HCT116 (cell line): Measurements from ENCODE around the gene CHID1. TPM values are rescaled to one million over a fixed set of nuclear protein-coding genes. Genes with fewer than 3 reads are reported as not detected.

ENCODE experiments used
- ATAC-seq: fragments of 200-7000 bp; cut with Tn5 transposase; 2 replicates; pipeline ENCODE4 v1.9.1; 2020; ENCODE audit warnings: mild to moderate bottlenecking, moderate library complexity
- BruUV-seq: library from RNA; stranded (reverse); fragments of 400-500 nt; replicated peaks from 2 replicates; lab custom pipeline; 2021; lab: Mats Ljungman, UMichigan
- CTCF ChIA-PET: fragments of 300-600 bp; sonication (Branson Sonifier 250); formaldehyde crosslinking; loops from one replicate; lab custom pipeline; 2021; ENCODE audit warnings: antibody characterized with exemption; lab: Charles Lee
- POLR2A ChIA-PET: fragments of 300-600, 350-600 bp; sonication (Branson Sonifier 250); formaldehyde crosslinking; loops from one replicate; lab custom pipeline; 2021; ENCODE audit warnings: antibody characterized with exemption; lab: Charles Lee
- RAD21 ChIA-PET, 2 experiments: fragments of 300-600 bp; sonication (Branson Sonifier 250); formaldehyde crosslinking; loops; one replicate each; lab custom pipeline; 2023; ENCODE audit warnings: low total read pairs in 2 of 2; ENCODE audit not compliant: uncharacterized antibody in 2 of 2, unreplicated experiment in 2 of 2, low non-redundant PET in 1 of 2; lab: Charles Lee
- DNase-seq: peaks from one replicate; pipeline ENCODE4 v3.0.0-alpha.2; 2010; ENCODE audit warnings: low read depth, low spot score
- H2AFZ ChIP-seq: fragments of 200-600 bp; shearing (Covaris generic), sonication (generic); 2 replicates; pipeline ENCODE4 v1.6.1; 2017; ENCODE audit warnings: low read depth, mixed run types, mixed read lengths, antibody characterized with exemption, low read length; ENCODE audit not compliant: poor library complexity, severe bottlenecking
- H3K27ac ChIP-seq: 2 replicates; pipeline ENCODE4 v1.5.1; 2012; ENCODE audit warnings: low read depth, low read length
- H3K27me3 ChIP-seq: fragments of 200-600 bp; sonication (generic); 2 replicates; pipeline ENCODE4 v1.6.1; 2016; ENCODE audit warnings: mixed run types, low read length, mixed read lengths; ENCODE audit not compliant: insufficient read depth
- H3K36me3 ChIP-seq, 2 experiments: fragments of 200-500 bp in 1 of 2; fragments of 200-600 bp in 1 of 2; sonication (Bioruptor generic) in 1 of 2; sonication (generic) in 1 of 2; 2 replicates each; pipeline versions ENCODE4 v1.5.1 to v1.6.1; 2014 to 2016; ENCODE audit warnings: low read length in 2 of 2, inconsistent platforms in 1 of 2, mixed read lengths in 1 of 2, mixed run types in 1 of 2; ENCODE audit not compliant: insufficient read depth in 2 of 2, control insufficient read depth in 1 of 2
- H3K4me1 ChIP-seq, 2 experiments: fragments of 200-600 bp in 1 of 2; sonication (generic) in 1 of 2; 2 replicates each; pipeline versions ENCODE4 v1.5.1 to v1.6.1; 2012 to 2017; ENCODE audit warnings: low read length in 2 of 2, inconsistent platforms in 1 of 2, mild to moderate bottlenecking in 1 of 2, mixed read lengths in 1 of 2, mixed run types in 1 of 2, moderate library complexity in 1 of 2; ENCODE audit not compliant: insufficient read depth in 2 of 2, control insufficient read depth in 1 of 2
- H3K4me2 ChIP-seq: fragments of 200-600 bp; sonication (generic); 2 replicates; pipeline ENCODE4 v1.6.1; 2017; ENCODE audit warnings: mixed run types, low read length, mixed read lengths
- H3K4me3 ChIP-seq, 2 experiments: fragments of 200-600 bp in 1 of 2; sonication (generic) in 1 of 2; replicated peaks in 1 of 2; 2 replicates each; pipeline ENCODE4 v1.5.1; 2011 to 2016; ENCODE audit warnings: low read length in 2 of 2, control low read depth in 1 of 2, low read depth in 1 of 2, mild to moderate bottlenecking in 1 of 2, mixed read lengths in 1 of 2, mixed run types in 1 of 2
- H3K79me2 ChIP-seq: fragments of 200-600 bp; sonication (generic); 2 replicates; pipeline ENCODE4 v1.6.1; 2017; ENCODE audit warnings: mild to moderate bottlenecking, mixed run types, low read length, moderate library complexity, mixed read lengths; ENCODE audit not compliant: insufficient read depth
- H3K9ac ChIP-seq: fragments of 200-600 bp; sonication (generic); 2 replicates; pipeline ENCODE4 v1.6.1; 2016; ENCODE audit warnings: low read length, mixed read lengths
- H3K9me2 ChIP-seq: fragments of 200-600 bp; sonication (generic), shearing (Covaris generic); 2 replicates; pipeline ENCODE4 v1.6.1; 2017; ENCODE audit warnings: mixed run types, mild to moderate bottlenecking, moderate library complexity; ENCODE audit not compliant: insufficient read depth
- H3K9me3 ChIP-seq, 2 experiments: fragments of 200-500 bp in 1 of 2; fragments of 200-600 bp in 1 of 2; sonication (Bioruptor generic) in 1 of 2; sonication (generic) in 1 of 2; 2 replicates each; pipeline ENCODE4 v1.6.1; 2014 to 2017; ENCODE audit warnings: low read length in 2 of 2, mixed read lengths in 2 of 2, inconsistent platforms in 1 of 2, low read depth in 1 of 2, mild to moderate bottlenecking in 1 of 2, mixed run types in 1 of 2, moderate library complexity in 1 of 2; ENCODE audit not compliant: control insufficient read depth in 1 of 2, insufficient read depth in 1 of 2
- H4K20me1 ChIP-seq: fragments of 200-600 bp; sonication (generic), shearing (Covaris generic); 2 replicates; pipeline ENCODE4 v1.6.1; 2017; ENCODE audit warnings: mixed run types, mild to moderate bottlenecking, moderate library complexity; ENCODE audit not compliant: insufficient read depth
- CBX3 ChIP-seq: IDR thresholded peaks from 2 replicates; pipeline ENCODE4 v1.6.1; 2012; ENCODE audit warnings: low read depth
- CTCF ChIP-seq, 3 experiments: fragments of 200-600 bp in 1 of 3; sonication (generic) in 1 of 3; IDR thresholded peaks in 2 of 3; conservative IDR thresholded peaks in 1 of 3; 2 replicates each; pipeline ENCODE4 v1.5.1; 2012 to 2017; ENCODE audit warnings: low read depth in 2 of 3, low read length in 2 of 3, antibody characterized with exemption in 1 of 3, borderline replicate concordance in 1 of 3, control low read depth in 1 of 3, mild to moderate bottlenecking in 1 of 3, mixed read lengths in 1 of 3, mixed run types in 1 of 3, moderate library complexity in 1 of 3; ENCODE audit not compliant: insufficient read depth in 1 of 3
- ELF1 ChIP-seq: IDR thresholded peaks from 2 replicates; pipeline ENCODE4 v1.6.1; 2012; ENCODE audit warnings: low read depth, borderline replicate concordance
- EZH2phosphoT487 ChIP-seq: fragments of 200-600 bp; IDR thresholded peaks from 2 replicates; pipeline ENCODE4 v1.6.1; 2018; ENCODE audit warnings: antibody characterized with exemption, borderline replicate concordance
- FOSL1 ChIP-seq: IDR thresholded peaks from 2 replicates; pipeline ENCODE4 v1.6.1; 2012; ENCODE audit warnings: low read depth
- POLR2A ChIP-seq: IDR thresholded peaks from 2 replicates; pipeline ENCODE4 v1.7.0; 2011; ENCODE audit warnings: borderline replicate concordance; ENCODE audit not compliant: insufficient read depth, insufficient read length; ENCODE audit errors: extremely low read depth
- POLR2AphosphoS5 ChIP-seq: IDR thresholded peaks from 2 replicates; pipeline ENCODE4 v1.6.1; 2011; ENCODE audit warnings: mild to moderate bottlenecking, low read depth, low read length, moderate library complexity
- RAD21 ChIP-seq: IDR thresholded peaks from 2 replicates; pipeline ENCODE4 v1.6.1; 2012; ENCODE audit warnings: low read depth, mild to moderate bottlenecking
- REST ChIP-seq: IDR thresholded peaks from 2 replicates; pipeline ENCODE4 v1.6.1; 2012; ENCODE audit warnings: low read depth
- SIN3A ChIP-seq: IDR thresholded peaks from 2 replicates; pipeline ENCODE4 v1.6.1; 2012; ENCODE audit warnings: low read depth
- intact Hi-C: fragments of 100-400 bp; cut with micrococcal nuclease; formaldehyde crosslinking; loops from 2 replicates; pipeline ENCODE4 v1.10.0; 2022
- total RNA-seq: library from RNA; stranded (reverse); gene quantifications from one replicate; pipeline ENCODE4 v1.2.1, GENCODE V29; 2021; ENCODE audit not compliant: unreplicated experiment

The CHID1 gene
- total RNA-seq, 1 experiment from 2014 or later: 102 TPM

GRCh38 chr11:895331-896110, 15.1 kb downstream of the CHID1 start:
- no peaks in the 10 kb centered on the region for H4K20me1 ChIP-seq
- no peak overlapping the region for H2AFZ ChIP-seq
- RAD21 ChIA-PET: no interaction called here
- H3K9me2 ChIP-seq: no peaks in the 10 kb centered on the region
- DNase-seq (no peak), ATAC-seq (no peak)
- BruUV-seq: no TSS peak
- TF ChIP-seq SIN3A: no peak
- no peak for TF ChIP-seq POLR2AphosphoS5
- TF ChIP-seq CBX3: no peak
- no peak for TF ChIP-seq POLR2A
- TF ChIP-seq EZH2phosphoT487: no peak
- no peak for TF ChIP-seq FOSL1
- H3K79me2 ChIP-seq: no peaks in the 10 kb centered on the region
- H3K9me3 ChIP-seq: no peaks in the 10 kb centered on the region
- no peaks in the 10 kb centered on the region for H3K27me3 ChIP-seq
- intact Hi-C loops: no loop called here
- H3K4me3 ChIP-seq: no peak overlapping the region
- no peak overlapping the region; the same call in 1 of the 2 replicates for H3K27ac ChIP-seq
- CTCF ChIA-PET: no interaction called here
- peaks cover 4 to 5% of the 10 kb centered on the region in 2 experiments; a peak in 2 of 4 replicates for H3K36me3 ChIP-seq
- POLR2A ChIA-PET: no interaction called here
- H3K9ac ChIP-seq: no peak overlapping the region
- no peak overlapping the region for H3K4me2 ChIP-seq
- H3K4me1 ChIP-seq: peaks cover 5 to 7% of the 10 kb centered on the region in 2 experiments; a peak in 3 of 4 replicates

GRCh38 chr11:894575-895201, 15.9 kb downstream of the CHID1 start:
- Histone ChIP-seq H3K4me1 (peaks cover 5 to 7% of the 10 kb centered on the region in 2 experiments; a peak in 3 of 4 replicates), H3K9ac (no peak overlapping the region), H3K4me2 (no peak overlapping the region), H3K9me2 (no peaks in the 10 kb centered on the region), H3K79me2 (no peaks in the 10 kb centered on the region), H3K36me3 (peaks cover 0 to 4% of the 10 kb centered on the region in 2 experiments; a peak in 1 of 4 replicates), H3K4me3 (no peak overlapping the region), H4K20me1 (no peaks in the 10 kb centered on the region), H3K27ac (no peak overlapping the region; the same call in 1 of the 2 replicates), H3K27me3 (no peaks in the 10 kb centered on the region), H3K9me3 (no peaks in the 10 kb centered on the region), H2AFZ (no peak overlapping the region)
- DNase-seq: no peak
- ChIA-PET POLR2A (no interaction called here), RAD21 (no interaction called here), CTCF (interaction anchor here (0.7 kb wide), 1 partner anchor 28 kb away, joined by 4 read pairs; no protein-coding TSS in a partner anchor)
- intact Hi-C loops: no loop called here
- BruUV-seq: no TSS peak
- ATAC-seq: peak; percentile 47
- TF ChIP-seq CTCF (IDR thresholded peaks at IDR 0.05 in 2 of 3, conservative IDR thresholded peaks at IDR 0.05 in 1 of 3; ENCODE audit: borderline replicate concordance in 1 of 3, insufficient read depth in 1 of 3, low read depth in 2 of 3, low read length in 2 of 3): 0 out of 6 replicates have a peak, but pooled peaks of 1 of the 3 experiments have one; percentile 23
- TF ChIP-seq CBX3: no peak
- TF ChIP-seq ELF1: no peak
- no peak for TF ChIP-seq REST
- no peak for TF ChIP-seq RAD21
- no peak for TF ChIP-seq FOSL1
